AG04449 (cell line): ENCODE results near the gene FREM1.
"Not testable (repeated sequence)": the region's sequence is repeated elsewhere in the genome, so short reads cannot be mapped to it uniquely, and the experiment has no call there.

Experiments used
- CTCF ChIA-PET: fragments of 350-600 bp; formaldehyde crosslinking; extraction: SDS; loops from one replicate; lab custom pipeline; 2021; ENCODE audit warnings: antibody characterized with exemption; lab: Yijun Ruan, JAX
- POLR2A ChIA-PET: fragments of 400-600, 350-600 bp; formaldehyde crosslinking; extraction: SDS; loops from one replicate; lab custom pipeline; 2020; ENCODE audit warnings: antibody characterized with exemption, inconsistent platforms; lab: Yijun Ruan, JAX
- DNase-seq: peaks from one replicate; pipeline ENCODE4 v3.0.0-alpha.2; 2010; ENCODE audit warnings: low read depth, low spot score
- H3K4me3 ChIP-seq: 2 replicates; pipeline ENCODE4 v1.5.1; 2011; ENCODE audit warnings: low read depth, mild to moderate bottlenecking, control low read depth, low read length
- CTCF ChIP-seq: IDR thresholded peaks from one replicate; pipeline ENCODE4 v1.5.1; 2011; ENCODE audit warnings: mild to moderate bottlenecking, moderate library complexity, low read length, control low read depth, inconsistent platforms; ENCODE audit not compliant: insufficient read depth; ENCODE audit errors: missing control alignments

FREM1 gene

GRCh38 chr9:14932231-14932630 lies 22.0 kb upstream of the FREM1 start:
- DNase-seq = no peak
- no peak overlapping the region for H3K4me3 ChIP-seq
- no peak for TF ChIP-seq CTCF
- POLR2A ChIA-PET = no interaction called here
- CTCF ChIA-PET = no interaction called here

- no peak overlapping the region for H3K4me3 ChIP-seq
- ChIA-PET CTCF (no interaction called here), POLR2A (no interaction called here)
- no peak for TF ChIP-seq CTCF
- DNase-seq = no peak
Measured at GRCh38 chr9:14926941-14927624, 16.9 kb upstream of the FREM1 start.

GRCh38 chr9:14924230-14925219 lies 14.3 kb upstream of the FREM1 start:
- TF ChIP-seq CTCF = no peak
- peak overlapping the region; percentile 1; the same call in 1 of the 2 replicates for H3K4me3 ChIP-seq
- DNase-seq = peak; percentile 50
- POLR2A ChIA-PET = no interaction called here
- CTCF ChIA-PET = no interaction called here

- ChIA-PET CTCF (no interaction called here), POLR2A (no interaction called here)
- DNase-seq = no peak
- no peak for TF ChIP-seq CTCF
- H3K4me3 ChIP-seq = no peak overlapping the region
Measured at GRCh38 chr9:14923701-14924100, 13.5 kb upstream of the FREM1 start.

DNA sequence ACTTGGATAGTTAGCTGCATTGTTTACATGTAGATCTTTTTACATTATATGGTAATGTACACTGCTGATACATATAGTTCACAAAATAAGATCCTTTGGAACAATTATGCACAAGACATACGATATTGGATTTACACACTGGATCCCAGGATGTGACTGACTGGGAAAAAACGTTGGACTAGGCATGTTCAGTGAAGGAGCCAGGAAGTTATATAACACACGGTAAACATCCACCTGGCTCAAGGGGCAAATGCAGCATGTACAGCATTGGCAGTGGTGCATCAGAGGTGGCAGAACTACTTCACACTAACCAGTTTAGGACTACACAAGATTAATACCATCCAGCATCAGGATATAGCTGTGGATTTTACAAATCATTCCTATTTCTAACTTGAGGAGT lies 10.6 kb upstream of the FREM1 start:
- POLR2A ChIA-PET, CTCF ChIA-PET, DNase-seq, H3K4me3 ChIP-seq: not testable (repeated sequence)

DNA sequence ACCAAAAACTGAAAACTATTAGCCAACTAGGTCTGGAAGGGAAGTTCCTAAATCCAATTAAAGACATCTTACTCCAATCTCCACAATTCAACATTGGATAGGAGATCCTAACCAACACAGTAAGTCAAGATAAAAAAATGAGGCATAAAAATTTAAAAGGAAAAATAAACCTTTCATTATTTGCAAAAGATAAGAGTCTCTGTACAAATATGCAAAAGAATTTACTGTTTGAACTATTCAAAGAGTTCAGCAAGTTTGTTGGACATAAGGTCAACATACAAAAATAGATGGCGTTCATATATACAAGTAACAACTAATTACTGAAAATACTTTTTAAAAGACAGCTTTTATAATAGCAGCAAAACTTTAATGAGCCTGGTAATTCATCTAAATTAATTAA lies 3.1 kb upstream of the FREM1 start:
- H3K4me3 ChIP-seq = no peak overlapping the region
- CTCF ChIA-PET = no interaction called here
- DNase-seq = no peak
- POLR2A ChIA-PET = no interaction called here
- TF ChIP-seq CTCF = no peak
